GM23248 (cell line): Measurements from ENCODE around the gene CEP131.
"Not testable (repeated sequence)": the region's sequence is repeated elsewhere in the genome, so short reads cannot be mapped to it uniquely, and the experiment has no call there.

ENCODE experiments used
- EZH2 ChIP-seq: fragments of 200-600 bp; sonication (generic); IDR thresholded peaks from 2 replicates; pipeline ENCODE4 v1.6.1; 2018; ENCODE audit warnings: antibody characterized with exemption, mild to moderate bottlenecking; ENCODE audit not compliant: insufficient read depth, poor library complexity, severe bottlenecking
- EZH2phosphoT487 ChIP-seq: fragments of 200-600 bp; sonication (generic); IDR thresholded peaks from 2 replicates; pipeline ENCODE4 v1.6.1; 2018; ENCODE audit warnings: antibody characterized with exemption, moderate library complexity, mild to moderate bottlenecking, low read depth; ENCODE audit not compliant: insufficient read depth

DNA sequence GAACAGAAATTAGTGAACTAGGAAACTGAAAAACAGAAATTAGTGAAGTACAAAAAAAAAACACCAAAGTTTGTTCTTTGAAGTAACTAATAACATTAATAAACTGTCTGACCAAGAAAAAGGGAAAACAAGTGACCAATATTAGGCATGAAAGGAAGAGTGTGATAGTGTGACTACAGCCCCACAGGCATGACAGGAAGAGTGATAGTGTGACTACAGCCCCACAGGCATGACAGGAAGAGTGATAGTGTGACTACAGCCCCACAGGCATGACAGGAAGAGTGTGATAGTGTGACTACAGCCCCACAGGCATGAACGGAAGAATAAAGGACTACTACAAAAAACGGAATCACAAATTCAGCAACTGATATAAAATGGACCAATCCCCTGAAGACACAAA is 4.9 kb upstream of the CEP131 start:
- not testable (repeated sequence) for TF ChIP-seq EZH2phosphoT487, EZH2
